Thyroid gland (tissue), 4 donors: Measurements from ENCODE around the gene CETN3.

Experiments used
- CTCF ChIP-seq, 6 experiments: fragments of 200-600 bp in 3 of 6; fragments of 450-650 bp in 3 of 6; sonication (generic) in 3 of 6; IDR thresholded peaks; one replicate each; pipeline ENCODE4 v1.5.1; 2016 to 2019; ENCODE audit warnings: antibody characterized with exemption in 6 of 6, mild to moderate bottlenecking in 2 of 6, inconsistent platforms in 1 of 6, moderate library complexity in 1 of 6
- POLR2A ChIP-seq, 2 donors: fragments of 450-650 bp; IDR thresholded peaks; one replicate each; pipeline ENCODE4 v1.6.1; 2017; ENCODE audit warnings: antibody characterized with exemption in 2 of 2, mild to moderate bottlenecking in 2 of 2, moderate library complexity in 1 of 2

DNA sequence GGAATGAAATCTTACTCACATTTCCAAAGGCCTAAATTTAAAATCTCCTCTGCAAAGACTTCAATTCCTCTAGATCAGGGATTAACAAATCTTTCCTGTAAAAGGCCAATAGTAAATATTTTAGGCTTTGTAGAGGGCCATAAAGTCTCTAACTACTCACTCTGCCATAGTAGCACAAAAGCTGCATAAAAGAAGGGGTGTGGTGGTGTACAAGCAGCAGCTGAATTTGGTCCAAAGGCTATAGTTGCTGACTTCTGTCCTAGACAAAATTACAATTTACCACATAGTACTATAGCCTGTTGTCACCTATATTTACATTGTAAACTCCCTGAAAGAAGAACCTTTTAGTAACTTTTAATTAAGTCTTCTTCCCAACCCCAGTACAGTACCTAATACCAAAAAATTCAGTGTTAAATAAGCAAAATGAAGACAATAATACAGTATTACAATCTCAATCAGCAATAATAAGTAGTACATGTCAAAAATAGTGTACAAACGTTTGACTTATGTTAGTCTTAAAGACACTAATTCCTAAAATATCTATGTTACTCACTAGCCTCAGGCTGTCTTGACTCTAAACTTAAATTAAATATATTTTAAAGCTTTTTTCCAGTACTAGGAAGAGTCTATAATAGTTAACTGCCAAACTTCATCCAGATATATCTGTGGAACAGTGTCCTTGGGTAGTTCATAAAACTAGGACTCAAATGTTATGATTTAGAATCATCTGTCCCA lies 6.9 kb downstream of the CETN3 start:
- TF ChIP-seq CTCF (IDR thresholded peaks at IDR 0.05) (no peak), POLR2A (IDR thresholded peaks at IDR 0.05) (no peak)
